Colon (tissue), 2 donors: ENCODE results near the gene CEP162.
"Not testable (repeated sequence)": the region's sequence is repeated elsewhere in the genome, so short reads cannot be mapped to it uniquely, and the experiment has no call there.

Source experiments
- FAIRE-seq: peaks from 2 replicates; lab custom pipeline; 2012; peaks lifted over from hg19 to GRCh38; lab: Jason Lieb, UNC
- donor health status: control.
- donor health status: control.

CEP162 gene, protein sequence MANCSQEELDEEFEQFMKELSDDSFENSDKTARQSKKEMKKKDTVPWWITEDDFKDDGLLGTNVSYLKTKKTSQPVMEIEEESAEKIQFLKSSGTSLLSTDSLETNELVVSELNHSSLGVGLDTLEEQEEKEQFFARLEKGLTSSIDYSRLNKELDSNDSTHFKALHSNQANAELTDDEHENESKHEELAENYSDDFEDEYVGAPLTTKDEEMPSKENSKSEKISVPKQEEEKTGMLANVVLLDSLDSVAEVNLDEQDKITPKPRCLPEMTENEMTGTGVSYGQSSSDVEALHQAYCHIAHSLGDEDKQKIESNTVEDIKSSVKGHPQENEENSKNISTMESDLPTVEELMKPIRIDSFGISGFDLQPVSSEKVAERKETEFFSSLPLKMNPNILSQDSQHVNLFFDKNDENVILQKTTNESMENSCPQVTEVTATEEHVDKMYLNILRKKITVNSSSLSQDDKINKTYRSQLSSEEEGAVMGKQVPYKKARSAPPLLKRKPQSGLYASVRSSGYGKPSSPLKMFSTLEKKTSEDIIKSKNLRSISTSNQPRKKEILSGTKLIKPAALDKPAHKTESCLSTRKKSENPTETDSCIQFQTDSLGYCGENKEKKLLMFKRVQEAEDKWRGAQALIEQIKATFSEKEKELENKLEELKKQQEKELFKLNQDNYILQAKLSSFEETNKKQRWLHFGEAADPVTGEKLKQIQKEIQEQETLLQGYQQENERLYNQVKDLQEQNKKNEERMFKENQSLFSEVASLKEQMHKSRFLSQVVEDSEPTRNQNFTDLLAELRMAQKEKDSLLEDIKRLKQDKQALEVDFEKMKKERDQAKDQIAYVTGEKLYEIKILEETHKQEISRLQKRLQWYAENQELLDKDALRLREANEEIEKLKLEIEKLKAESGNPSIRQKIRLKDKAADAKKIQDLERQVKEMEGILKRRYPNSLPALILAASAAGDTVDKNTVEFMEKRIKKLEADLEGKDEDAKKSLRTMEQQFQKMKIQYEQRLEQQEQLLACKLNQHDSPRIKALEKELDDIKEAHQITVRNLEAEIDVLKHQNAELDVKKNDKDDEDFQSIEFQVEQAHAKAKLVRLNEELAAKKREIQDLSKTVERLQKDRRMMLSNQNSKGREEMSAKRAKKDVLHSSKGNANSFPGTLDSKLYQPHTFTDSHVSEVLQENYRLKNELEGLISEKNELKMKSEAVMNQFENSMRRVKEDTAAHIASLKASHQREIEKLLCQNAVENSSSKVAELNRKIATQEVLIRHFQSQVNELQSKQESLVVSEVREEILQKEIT (N-terminal part only)

GRCh38 chr6:84227434-84228197, at the start of gene CEP162:
Gene CEP162, minus strand, starts transcription at chr6:84227643. Its CDS starts 1,250 bp downstream, at chr6:84226393.
- FAIRE-seq = no peak

- no peak for FAIRE-seq
Observed at GRCh38 chr6:84274856-84275255, 47.4 kb upstream of the CEP162 start.

DNA sequence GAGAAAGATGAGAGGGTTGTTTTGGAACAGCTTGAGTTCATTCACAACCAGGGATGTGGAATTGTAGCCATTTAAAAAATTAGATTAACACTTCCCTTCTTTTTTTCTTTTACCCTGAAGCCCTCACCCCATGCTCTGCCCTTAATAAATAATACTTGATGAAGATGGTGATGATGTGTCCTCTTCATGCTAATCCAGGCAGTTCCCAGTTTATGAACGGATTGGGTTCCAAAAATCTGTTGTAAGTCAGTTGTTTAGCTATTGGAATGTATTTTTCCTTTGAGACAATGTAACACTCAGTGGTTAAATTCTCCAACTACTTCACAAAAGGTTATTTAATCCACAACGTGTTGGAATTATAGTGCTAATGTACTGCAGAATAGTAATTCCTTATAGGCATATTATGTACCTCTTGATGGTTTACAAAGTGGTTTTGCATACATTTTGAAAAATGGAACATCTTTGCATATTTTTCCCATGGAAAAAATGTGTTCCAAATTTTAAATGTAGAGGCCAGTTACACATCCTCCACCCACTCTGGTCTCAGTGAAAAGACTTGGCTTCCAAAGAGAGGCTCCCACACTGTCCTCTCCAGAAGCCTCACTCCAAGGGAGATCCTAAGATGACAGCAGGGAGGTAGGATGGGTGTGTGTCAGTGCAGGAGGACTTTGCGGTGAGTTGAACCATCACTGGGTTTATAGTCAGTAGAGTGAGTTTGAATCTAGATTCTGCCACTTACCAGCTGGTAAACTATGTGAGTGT, 45.8 kb upstream of the CEP162 start:
- FAIRE-seq = no peak

GRCh38 chr6:84272298-84272697, 44.9 kb upstream of the CEP162 start:
- no peak for FAIRE-seq

GRCh38 chr6:84271061-84271716, 43.7 kb upstream of the CEP162 start:
- no peak for FAIRE-seq

- FAIRE-seq = no peak
Observed at GRCh38 chr6:84269947-84270733, 42.7 kb upstream of the CEP162 start.

DNA sequence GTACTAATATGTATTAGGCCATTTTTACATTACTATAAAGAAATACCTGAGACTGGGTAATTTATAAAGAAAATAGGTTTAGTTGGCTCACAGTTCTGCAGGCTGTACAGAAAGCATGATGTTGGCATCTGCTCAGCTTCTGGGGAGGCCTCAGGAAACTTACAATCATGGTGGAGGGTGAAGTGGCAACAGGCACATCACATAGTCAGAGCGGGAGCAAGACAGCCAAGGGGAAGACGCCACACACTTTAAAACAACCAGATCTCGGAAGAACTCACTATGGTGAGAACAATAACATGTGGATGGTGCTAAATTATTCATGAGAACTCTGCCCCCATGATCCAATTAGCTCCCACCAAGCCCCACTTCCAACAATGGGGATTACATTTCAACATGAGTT, 41.3 kb upstream of the CEP162 start:
- FAIRE-seq = no peak

- FAIRE-seq = no peak
Observed at GRCh38 chr6:84263557-84263956, 36.1 kb upstream of the CEP162 start.

- no peak for FAIRE-seq
Observed at GRCh38 chr6:84260926-84261325, 33.5 kb upstream of the CEP162 start.

DNA sequence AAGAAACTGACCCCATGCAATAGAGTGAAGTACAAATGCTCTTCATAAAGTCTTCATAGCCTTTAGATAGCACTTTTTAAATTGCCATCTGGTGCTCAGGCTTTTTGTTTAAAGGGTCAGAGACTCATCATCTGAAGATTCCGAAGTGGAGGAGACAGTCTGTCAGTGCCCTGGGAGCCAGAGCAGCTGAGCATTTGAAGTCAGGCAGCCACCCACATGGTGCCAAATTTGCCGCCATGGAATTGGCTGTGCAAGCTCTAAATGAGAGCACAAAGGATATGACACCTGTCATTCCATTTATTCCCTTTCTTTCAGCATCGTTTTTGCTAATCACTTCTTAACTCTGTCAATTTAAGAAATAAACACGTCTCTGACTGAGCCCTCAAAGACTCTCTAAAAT, 32.8 kb upstream of the CEP162 start:
- FAIRE-seq = no peak

- FAIRE-seq = no peak
Observed at GRCh38 chr6:84258866-84259265, 31.4 kb upstream of the CEP162 start.

DNA sequence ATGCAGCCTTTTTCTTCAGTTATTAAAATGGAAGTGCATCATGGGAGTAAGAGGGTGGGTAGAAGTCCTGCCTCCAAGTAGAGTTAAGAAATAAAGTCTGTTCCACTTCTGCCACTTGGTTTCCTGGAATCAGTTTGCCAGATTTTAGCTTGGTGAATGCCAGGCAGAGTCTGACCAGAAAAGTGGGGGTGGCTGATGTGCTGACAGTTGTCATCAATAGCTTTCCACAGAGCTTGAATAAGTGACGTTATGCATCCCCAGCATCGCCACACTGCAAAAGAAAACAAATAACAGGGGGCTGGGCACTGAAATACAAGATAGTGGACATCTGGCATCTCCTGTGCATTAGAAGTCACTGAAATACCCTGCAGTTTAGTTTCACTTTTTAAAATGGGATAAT, 30.8 kb upstream of the CEP162 start:
- FAIRE-seq = no peak

DNA sequence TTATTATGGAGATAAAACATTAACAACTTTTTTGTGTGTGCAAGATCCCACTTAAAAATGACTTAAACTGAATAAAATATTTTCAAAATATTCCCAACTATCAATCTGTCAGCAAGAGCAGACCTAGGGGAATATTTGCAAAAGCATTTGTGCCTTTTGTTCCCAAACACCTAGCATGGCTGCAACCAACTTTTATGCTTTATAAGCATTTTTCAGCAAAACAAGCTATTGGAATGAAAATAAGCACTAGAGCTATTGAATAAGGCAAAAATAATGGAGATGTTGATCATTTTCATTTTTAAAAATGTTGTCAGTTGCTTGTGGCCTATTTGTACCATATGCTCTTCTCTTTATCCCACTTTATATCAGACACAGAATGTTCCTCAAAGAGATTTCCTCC, 28.2 kb upstream of the CEP162 start:
- FAIRE-seq = no peak

DNA sequence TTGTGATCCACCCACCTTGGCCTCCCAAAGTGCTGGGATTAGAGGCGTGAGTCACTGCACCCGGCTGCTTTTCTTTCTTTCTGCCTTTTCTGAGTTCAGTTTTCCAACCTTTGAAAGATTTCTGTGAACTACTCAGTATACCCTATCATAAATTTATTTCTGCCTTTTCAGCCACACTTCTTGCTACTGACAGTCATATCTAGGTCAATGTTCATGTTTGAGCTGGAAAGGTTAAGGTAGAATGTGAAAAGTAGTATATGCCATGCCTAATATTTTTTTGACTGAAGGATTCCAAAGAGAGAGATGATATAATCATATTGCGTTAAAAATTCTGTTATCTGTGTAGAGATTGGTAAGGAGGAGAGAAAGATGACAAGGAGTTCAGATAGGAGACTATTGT, 25.9 kb upstream of the CEP162 start:
- FAIRE-seq = no peak

- FAIRE-seq = no peak
Observed at GRCh38 chr6:84251891-84252539, 24.6 kb upstream of the CEP162 start.

GRCh38 chr6:84249724-84250123, 22.3 kb upstream of the CEP162 start:
- no peak for FAIRE-seq

GRCh38 chr6:84244416-84245081, 17.1 kb upstream of the CEP162 start:
- not testable (repeated sequence) for FAIRE-seq

- no peak for FAIRE-seq
Observed at GRCh38 chr6:84243240-84243639, 15.8 kb upstream of the CEP162 start.
